GM23338 (cell line): ENCODE measurements around the gene FSIP2.

Experiments
- JUNB ChIP-seq: IDR thresholded peaks from one replicate; pipeline ENCODE4 v1.6.1; 2016; ENCODE audit warnings: antibody characterized with exemption; ENCODE audit not compliant: unreplicated experiment
- POLR2AphosphoS5 ChIP-seq: IDR thresholded peaks from 2 replicates; pipeline ENCODE4 v1.6.1; 2016; ENCODE audit warnings: antibody characterized with exemption, low read depth
- TF ChIP-seq, protein P1 (sequence below), 2 experiments: fragments of 200-600 bp in 1 of 2; sonication (generic) in 1 of 2; conservative IDR thresholded peaks; 2 replicates each; pipeline versions ENCODE4 v1.5.1 to v1.6.1; 2016 to 2017; ENCODE audit warnings: antibody characterized with exemption in 2 of 2, low read depth in 2 of 2, mild to moderate bottlenecking in 2 of 2, moderate library complexity in 1 of 2
- TF ChIP-seq, protein P2 (sequence below): IDR thresholded peaks from one replicate; pipeline ENCODE4 v1.6.1; 2018; ENCODE audit warnings: antibody characterized with exemption; ENCODE audit not compliant: unreplicated experiment

DNA sequence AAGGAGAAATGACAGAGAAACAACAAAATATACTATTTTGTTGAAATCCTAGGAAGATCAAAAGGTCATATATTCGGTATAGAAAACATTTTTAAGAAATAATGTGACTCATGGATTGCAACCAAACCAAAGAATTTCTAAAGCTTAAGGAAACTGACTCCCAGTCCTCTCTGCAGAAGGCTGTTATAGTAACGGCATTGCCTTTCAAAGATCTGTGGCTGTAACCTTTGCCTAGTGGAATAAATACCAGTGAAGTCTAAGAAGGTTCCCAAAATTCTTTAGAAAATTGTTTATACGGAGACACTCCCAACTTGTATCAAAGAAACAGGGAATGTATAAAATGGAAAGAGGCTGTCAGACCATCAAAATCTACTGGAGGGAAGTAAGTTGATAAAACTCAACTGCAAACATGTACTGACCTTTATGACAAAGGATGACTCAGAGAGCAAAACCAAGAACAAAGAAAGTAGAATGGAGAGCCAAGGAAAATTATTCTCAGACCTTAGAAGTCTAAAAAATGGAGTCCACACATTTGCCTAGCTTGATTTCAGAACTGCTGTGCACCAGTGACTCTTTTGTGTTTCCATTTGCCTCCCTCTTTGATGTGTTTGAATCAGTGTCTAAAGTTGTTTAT is 48.6 kb upstream of the FSIP2 start:
- no peak for TF ChIP-seq POLR2AphosphoS5
- TF ChIP-seq JUNB, result no peak
- TF ChIP-seq, protein P1, sequence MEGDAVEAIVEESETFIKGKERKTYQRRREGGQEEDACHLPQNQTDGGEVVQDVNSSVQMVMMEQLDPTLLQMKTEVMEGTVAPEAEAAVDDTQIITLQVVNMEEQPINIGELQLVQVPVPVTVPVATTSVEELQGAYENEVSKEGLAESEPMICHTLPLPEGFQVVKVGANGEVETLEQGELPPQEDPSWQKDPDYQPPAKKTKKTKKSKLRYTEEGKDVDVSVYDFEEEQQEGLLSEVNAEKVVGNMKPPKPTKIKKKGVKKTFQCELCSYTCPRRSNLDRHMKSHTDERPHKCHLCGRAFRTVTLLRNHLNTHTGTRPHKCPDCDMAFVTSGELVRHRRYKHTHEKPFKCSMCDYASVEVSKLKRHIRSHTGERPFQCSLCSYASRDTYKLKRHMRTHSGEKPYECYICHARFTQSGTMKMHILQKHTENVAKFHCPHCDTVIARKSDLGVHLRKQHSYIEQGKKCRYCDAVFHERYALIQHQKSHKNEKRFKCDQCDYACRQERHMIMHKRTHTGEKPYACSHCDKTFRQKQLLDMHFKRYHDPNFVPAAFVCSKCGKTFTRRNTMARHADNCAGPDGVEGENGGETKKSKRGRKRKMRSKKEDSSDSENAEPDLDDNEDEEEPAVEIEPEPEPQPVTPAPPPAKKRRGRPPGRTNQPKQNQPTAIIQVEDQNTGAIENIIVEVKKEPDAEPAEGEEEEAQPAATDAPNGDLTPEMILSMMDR (conservative IDR thresholded peaks at IDR 0.05; ENCODE audit: low read depth in 2 of 2), result no peak
- TF ChIP-seq, protein P2, sequence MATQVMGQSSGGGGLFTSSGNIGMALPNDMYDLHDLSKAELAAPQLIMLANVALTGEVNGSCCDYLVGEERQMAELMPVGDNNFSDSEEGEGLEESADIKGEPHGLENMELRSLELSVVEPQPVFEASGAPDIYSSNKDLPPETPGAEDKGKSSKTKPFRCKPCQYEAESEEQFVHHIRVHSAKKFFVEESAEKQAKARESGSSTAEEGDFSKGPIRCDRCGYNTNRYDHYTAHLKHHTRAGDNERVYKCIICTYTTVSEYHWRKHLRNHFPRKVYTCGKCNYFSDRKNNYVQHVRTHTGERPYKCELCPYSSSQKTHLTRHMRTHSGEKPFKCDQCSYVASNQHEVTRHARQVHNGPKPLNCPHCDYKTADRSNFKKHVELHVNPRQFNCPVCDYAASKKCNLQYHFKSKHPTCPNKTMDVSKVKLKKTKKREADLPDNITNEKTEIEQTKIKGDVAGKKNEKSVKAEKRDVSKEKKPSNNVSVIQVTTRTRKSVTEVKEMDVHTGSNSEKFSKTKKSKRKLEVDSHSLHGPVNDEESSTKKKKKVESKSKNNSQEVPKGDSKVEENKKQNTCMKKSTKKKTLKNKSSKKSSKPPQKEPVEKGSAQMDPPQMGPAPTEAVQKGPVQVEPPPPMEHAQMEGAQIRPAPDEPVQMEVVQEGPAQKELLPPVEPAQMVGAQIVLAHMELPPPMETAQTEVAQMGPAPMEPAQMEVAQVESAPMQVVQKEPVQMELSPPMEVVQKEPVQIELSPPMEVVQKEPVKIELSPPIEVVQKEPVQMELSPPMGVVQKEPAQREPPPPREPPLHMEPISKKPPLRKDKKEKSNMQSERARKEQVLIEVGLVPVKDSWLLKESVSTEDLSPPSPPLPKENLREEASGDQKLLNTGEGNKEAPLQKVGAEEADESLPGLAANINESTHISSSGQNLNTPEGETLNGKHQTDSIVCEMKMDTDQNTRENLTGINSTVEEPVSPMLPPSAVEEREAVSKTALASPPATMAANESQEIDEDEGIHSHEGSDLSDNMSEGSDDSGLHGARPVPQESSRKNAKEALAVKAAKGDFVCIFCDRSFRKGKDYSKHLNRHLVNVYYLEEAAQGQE, result no peak
